H1 (cell line): ENCODE measurements around the gene PRKN. TPM values are rescaled to one million over a fixed set of nuclear protein-coding genes. Genes with fewer than 3 reads are reported as not detected.

Source experiments
- SUZ12 ChIP-seq: fragments of 200-600 bp; sonication (generic); IDR thresholded peaks from 2 replicates; pipeline ENCODE4 v1.6.1; 2012; ENCODE audit warnings: mild to moderate bottlenecking, inconsistent platforms, low read length, moderate library complexity, mixed read lengths
- polyA plus RNA-seq, 7 experiments: library from polyadenylated mRNA; depleted of rRNA in 3 of 7; stranded (reverse) in 5 of 7; unstranded in 2 of 7; fragments of >200 nt in 5 of 7; fragments of 200-250 nt in 2 of 7; gene quantifications; 1 replicate in 5 of 7; 2 replicates in 1 of 7; 4 replicates in 1 of 7; pipeline versions ENCODE4 v1.2.1 to v1.2.3, GENCODE V29; 2011 to 2013; ENCODE audit warnings: missing spikeins in 2 of 7, mixed read lengths in 2 of 7
- total RNA-seq: library from RNA; stranded (reverse); fragmentation: NEBNext Ultra II Directional; extraction: Animal tissue kit (Norgen Biotek cat#: 25700); gene quantifications from 2 replicates; pipeline ENCODE4 v1.2.1, GENCODE V29; 2021

Gene PRKN
- total and polyA plus RNA-seq, 2 of the 8 experiments (the other 6 are each of a cell fraction or from before 2014, with no cell fraction given) = 0.13 to 0.29 TPM

- TF ChIP-seq SUZ12 = no peak
Observed at GRCh38 chr6:162100096-162100495, 627.5 kb downstream of the PRKN start (continued).
